Measurements from ENCODE around the gene SLX4IP.

Gene SLX4IP

DNA sequence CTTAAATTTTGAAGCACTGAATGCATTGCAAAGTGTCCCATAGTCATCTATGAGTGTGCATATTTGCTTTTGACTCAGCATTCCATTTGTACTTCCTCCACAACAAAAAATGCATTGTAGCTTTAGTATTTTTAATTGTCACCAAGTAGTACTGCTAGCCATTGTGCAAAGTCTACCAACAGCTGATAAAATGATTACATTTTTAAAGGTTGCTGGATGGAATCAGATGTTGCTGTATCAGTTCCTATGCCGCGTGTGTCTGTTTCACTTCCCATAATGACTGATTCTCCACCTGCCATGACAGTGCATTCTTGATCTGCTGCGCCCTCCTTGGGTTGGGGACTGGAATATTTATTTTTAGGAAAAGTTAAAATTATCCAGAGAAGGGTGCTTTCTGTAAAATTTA, 41.2 kb downstream of the SLX4IP start:
- Histone ChIP-seq H3K4me3 (ENCODE audit: low read depth, low read length) (no peak overlapping the region), H3K27me3 (ENCODE audit: control insufficient read depth, insufficient read depth, low read length) (no peaks in the 10 kb centered on the region), H3K36me3 (ENCODE audit: control insufficient read depth, insufficient read depth, low read length) (no peaks in the 10 kb centered on the region), H3K27ac (no peak overlapping the region), H3K4me2 (ENCODE audit: low read length) (no peak overlapping the region), H3K9ac (no peak overlapping the region), H3K79me2 (peaks cover 16% of the 10 kb centered on the region), H2AFZ (no peak overlapping the region), H3K4me1 (no peaks in the 10 kb centered on the region), H3K9me3 (ENCODE audit: control insufficient read depth, low read length) (no peaks in the 10 kb centered on the region)
- TF ChIP-seq, protein P1, sequence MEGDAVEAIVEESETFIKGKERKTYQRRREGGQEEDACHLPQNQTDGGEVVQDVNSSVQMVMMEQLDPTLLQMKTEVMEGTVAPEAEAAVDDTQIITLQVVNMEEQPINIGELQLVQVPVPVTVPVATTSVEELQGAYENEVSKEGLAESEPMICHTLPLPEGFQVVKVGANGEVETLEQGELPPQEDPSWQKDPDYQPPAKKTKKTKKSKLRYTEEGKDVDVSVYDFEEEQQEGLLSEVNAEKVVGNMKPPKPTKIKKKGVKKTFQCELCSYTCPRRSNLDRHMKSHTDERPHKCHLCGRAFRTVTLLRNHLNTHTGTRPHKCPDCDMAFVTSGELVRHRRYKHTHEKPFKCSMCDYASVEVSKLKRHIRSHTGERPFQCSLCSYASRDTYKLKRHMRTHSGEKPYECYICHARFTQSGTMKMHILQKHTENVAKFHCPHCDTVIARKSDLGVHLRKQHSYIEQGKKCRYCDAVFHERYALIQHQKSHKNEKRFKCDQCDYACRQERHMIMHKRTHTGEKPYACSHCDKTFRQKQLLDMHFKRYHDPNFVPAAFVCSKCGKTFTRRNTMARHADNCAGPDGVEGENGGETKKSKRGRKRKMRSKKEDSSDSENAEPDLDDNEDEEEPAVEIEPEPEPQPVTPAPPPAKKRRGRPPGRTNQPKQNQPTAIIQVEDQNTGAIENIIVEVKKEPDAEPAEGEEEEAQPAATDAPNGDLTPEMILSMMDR (IDR thresholded peaks at IDR 0.05): no peak

- Histone ChIP-seq H3K9me3 (ENCODE audit: control insufficient read depth, low read length) (no peaks in the 10 kb centered on the region), H3K36me3 (ENCODE audit: control insufficient read depth, insufficient read depth, low read length) (no peaks in the 10 kb centered on the region), H2AFZ (no peak overlapping the region), H3K4me3 (ENCODE audit: low read depth, low read length) (no peak overlapping the region), H3K79me2 (peaks cover 23% of the 10 kb centered on the region), H3K27me3 (ENCODE audit: control insufficient read depth, insufficient read depth, low read length) (no peaks in the 10 kb centered on the region), H3K4me1 (no peaks in the 10 kb centered on the region), H3K4me2 (ENCODE audit: low read length) (no peak overlapping the region), H3K9ac (no peak overlapping the region), H3K27ac (no peak overlapping the region)
- TF ChIP-seq, protein P1 (IDR thresholded peaks at IDR 0.05): no peak
Observed at GRCh38 chr20:10478205-10478604, 43.1 kb downstream of the SLX4IP start.

GRCh38 chr20:10478930-10479329, 43.8 kb downstream of the SLX4IP start:
- TF ChIP-seq, protein P1 (IDR thresholded peaks at IDR 0.05): no peak
- Histone ChIP-seq H3K27me3 (ENCODE audit: control insufficient read depth, insufficient read depth, low read length) (no peaks in the 10 kb centered on the region), H3K27ac (no peak overlapping the region), H3K9me3 (ENCODE audit: control insufficient read depth, low read length) (no peaks in the 10 kb centered on the region), H3K79me2 (peaks cover 23% of the 10 kb centered on the region), H3K4me2 (ENCODE audit: low read length) (no peak overlapping the region), H3K36me3 (ENCODE audit: control insufficient read depth, insufficient read depth, low read length) (no peaks in the 10 kb centered on the region), H3K4me3 (ENCODE audit: low read depth, low read length) (no peak overlapping the region), H3K4me1 (no peaks in the 10 kb centered on the region), H2AFZ (no peak overlapping the region), H3K9ac (no peak overlapping the region)

DNA sequence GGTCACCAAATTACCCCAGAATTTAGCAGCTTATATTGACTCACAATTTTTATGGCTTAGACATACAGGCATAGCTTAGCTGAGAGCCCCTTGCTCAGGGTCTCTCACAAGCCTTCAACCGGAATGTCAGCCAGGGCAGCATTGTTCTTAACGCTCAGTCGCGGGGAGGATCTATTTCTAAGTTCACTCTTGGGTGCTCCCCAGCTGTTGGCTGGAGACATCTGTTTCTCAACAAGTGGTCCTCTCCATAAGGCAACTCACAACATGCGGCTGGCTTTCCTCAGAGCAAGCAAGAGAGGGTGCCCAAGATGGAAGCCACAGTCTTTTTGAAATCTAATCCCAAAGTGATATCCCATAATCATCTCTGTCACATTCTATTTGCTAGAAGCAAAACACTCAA, 46.6 kb downstream of the SLX4IP start:
- Histone ChIP-seq H3K36me3 (ENCODE audit: control insufficient read depth, insufficient read depth, low read length) (no peaks in the 10 kb centered on the region), H3K4me2 (ENCODE audit: low read length) (no peak overlapping the region), H3K4me3 (ENCODE audit: low read depth, low read length) (no peak overlapping the region), H3K27me3 (ENCODE audit: control insufficient read depth, insufficient read depth, low read length) (no peaks in the 10 kb centered on the region), H3K9ac (no peak overlapping the region), H3K9me3 (ENCODE audit: control insufficient read depth, low read length) (no peaks in the 10 kb centered on the region), H2AFZ (no peak overlapping the region), H3K79me2 (peaks cover 17% of the 10 kb centered on the region), H3K4me1 (no peaks in the 10 kb centered on the region), H3K27ac (no peak overlapping the region)
- TF ChIP-seq, protein P1 (IDR thresholded peaks at IDR 0.05): no peak

DNA sequence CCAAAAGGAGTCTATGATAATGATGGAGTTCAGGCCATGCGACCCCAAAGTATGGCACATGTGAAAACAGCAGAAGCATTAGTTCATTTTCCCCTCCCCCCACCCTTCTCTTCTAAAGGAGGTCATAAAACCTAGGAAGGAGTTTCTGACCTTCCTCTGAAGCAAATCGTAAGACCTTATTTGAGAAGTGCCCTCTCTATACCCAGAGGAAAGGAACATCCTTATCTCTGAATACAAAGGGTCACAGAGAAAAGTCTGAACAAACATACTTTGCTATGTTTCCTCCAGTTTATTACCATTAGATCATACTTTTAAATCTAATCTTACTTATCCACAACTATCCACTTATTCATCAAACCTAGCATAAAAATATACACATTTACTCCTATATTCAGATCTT, 48.6 kb downstream of the SLX4IP start:
- no peak overlapping the region for H3K4me3 ChIP-seq (ENCODE audit: low read depth, low read length)
- TF ChIP-seq, protein P1 (IDR thresholded peaks at IDR 0.05): no peak
- H3K4me1 ChIP-seq: no peaks in the 10 kb centered on the region
- no peaks in the 10 kb centered on the region for H3K36me3 ChIP-seq (ENCODE audit: control insufficient read depth, insufficient read depth, low read length)
- no peaks in the 10 kb centered on the region for H3K9me3 ChIP-seq (ENCODE audit: control insufficient read depth, low read length)
- H3K9ac ChIP-seq: no peak overlapping the region
- peaks cover 15% of the 10 kb centered on the region for H3K79me2 ChIP-seq
- no peaks in the 10 kb centered on the region for H3K27me3 ChIP-seq (ENCODE audit: control insufficient read depth, insufficient read depth, low read length)
- no peak overlapping the region for H3K27ac ChIP-seq
- no peak overlapping the region for H3K4me2 ChIP-seq (ENCODE audit: low read length)
- H2AFZ ChIP-seq: no peak overlapping the region
